IMR-90 (cell line): ENCODE results near the gene CADM2. TPM values are rescaled to one million over a fixed set of nuclear protein-coding genes. Genes with fewer than 3 reads are reported as not detected.

ENCODE experiments used
- ATAC-seq: fragments of 200-7000 bp; cut with Tn5 transposase; 2 replicates; pipeline ENCODE4 v1.9.1; 2020; ENCODE audit warnings: low read depth, mild to moderate bottlenecking, moderate library complexity
- BruUV-seq: library from RNA; stranded (reverse); fragments of 400-500 nt; replicated peaks from 2 replicates; lab custom pipeline; 2021; lab: Mats Ljungman, UMichigan
- CTCF ChIA-PET: fragments of 300-600 bp; formaldehyde crosslinking; extraction: SDS; loops from one replicate; lab custom pipeline; 2021; ENCODE audit warnings: antibody characterized with exemption; lab: Yijun Ruan, JAX
- POLR2A ChIA-PET: fragments of 300-600 bp; sonication (Branson Sonifier 250); formaldehyde crosslinking; loops from one replicate; lab custom pipeline; 2022; ENCODE audit warnings: antibody characterized with exemption; ENCODE audit not compliant: unreplicated experiment; lab: Charles Lee
- DNase-seq: peaks from one replicate; pipeline ENCODE4 v3.0.0; 2013
- H2AFZ ChIP-seq: replicated peaks from 2 replicates; pipeline ENCODE3; 2013; ENCODE audit warnings: low read length, mild to moderate bottlenecking; ENCODE audit not compliant: poor library complexity
- H2AK5ac ChIP-seq: 2 replicates; pipeline ENCODE4 v1.6.1; 2013; ENCODE audit warnings: low read depth, low read length, inconsistent platforms
- H2AK9ac ChIP-seq: replicated peaks from 2 replicates; pipeline ENCODE3; 2013; ENCODE audit warnings: mild to moderate bottlenecking, low read depth, low read length, moderate library complexity; ENCODE audit not compliant: poor library complexity
- H2BK120ac ChIP-seq: 2 replicates; pipeline ENCODE4 v1.6.1; 2013; ENCODE audit warnings: low read depth, low read length, inconsistent platforms
- H2BK15ac ChIP-seq: 3 replicates; pipeline ENCODE4 v1.6.1; 2013; ENCODE audit warnings: low read depth, low read length, inconsistent platforms
- H2BK20ac ChIP-seq: 2 replicates; pipeline ENCODE4 v1.6.1; 2013; ENCODE audit warnings: low read depth, mild to moderate bottlenecking, inconsistent platforms, low read length, moderate library complexity
- H2BK5ac ChIP-seq: 2 replicates; pipeline ENCODE4 v1.6.1; 2013; ENCODE audit warnings: mild to moderate bottlenecking, low read depth, low read length, inconsistent platforms; ENCODE audit not compliant: poor library complexity, severe bottlenecking
- H3K14ac ChIP-seq: replicated peaks from 2 replicates; pipeline ENCODE4 v1.6.1; 2013; ENCODE audit warnings: low read depth, low read length, inconsistent platforms
- H3K18ac ChIP-seq: 2 replicates; pipeline ENCODE4 v1.6.1; 2013; ENCODE audit warnings: low read depth, low read length, control low read depth
- H3K23ac ChIP-seq: 2 replicates; pipeline ENCODE4 v1.6.1; 2013; ENCODE audit warnings: low read depth, low read length, inconsistent platforms
- H3K27ac ChIP-seq: 2 replicates; pipeline ENCODE4 v1.5.1; 2013; ENCODE audit warnings: mild to moderate bottlenecking, control low read depth, low read length; ENCODE audit not compliant: insufficient read depth
- H3K27me3 ChIP-seq: 2 replicates; pipeline ENCODE4 v1.6.1; 2013; ENCODE audit warnings: low read length; ENCODE audit not compliant: control insufficient read depth, insufficient read depth
- H3K36me3 ChIP-seq: 2 replicates; pipeline ENCODE4 v1.6.1; 2013; ENCODE audit warnings: low read length, mixed read lengths; ENCODE audit not compliant: control insufficient read depth, insufficient read depth
- H3K4ac ChIP-seq: 2 replicates; pipeline ENCODE4 v1.6.1; 2013; ENCODE audit warnings: low read depth, low read length, inconsistent platforms
- H3K4me1 ChIP-seq: 2 replicates; pipeline ENCODE4 v1.6.1; 2013; ENCODE audit warnings: low read length, mixed read lengths; ENCODE audit not compliant: control insufficient read depth, insufficient read depth
- H3K4me2 ChIP-seq: 2 replicates; pipeline ENCODE4 v1.6.1; 2013; ENCODE audit warnings: low read depth, mild to moderate bottlenecking, control low read depth, low read length, moderate library complexity
- H3K4me3 ChIP-seq: 2 replicates; pipeline ENCODE4 v1.5.1; 2013; ENCODE audit warnings: low read depth, mild to moderate bottlenecking, control low read depth, low read length, moderate library complexity; ENCODE audit not compliant: insufficient read depth
- H3K56ac ChIP-seq: 2 replicates; pipeline ENCODE4 v1.6.1; 2013; ENCODE audit warnings: low read length, inconsistent platforms; ENCODE audit not compliant: insufficient read depth; ENCODE audit errors: extremely low read depth
- H3K79me1 ChIP-seq, 2 experiments: 2 replicates each; pipeline ENCODE4 v1.6.1; 2013; ENCODE audit warnings: low read length in 2 of 2, inconsistent platforms in 1 of 2, low read depth in 1 of 2
- H3K9ac ChIP-seq: 2 replicates; pipeline ENCODE4 v1.6.1; 2013; ENCODE audit warnings: low read depth, low read length, control low read depth
- H3K9me1 ChIP-seq: 2 replicates; pipeline ENCODE4 v1.6.1; 2013; ENCODE audit warnings: low read length, inconsistent platforms; ENCODE audit not compliant: insufficient read depth
- H3K9me3 ChIP-seq: 2 replicates; pipeline ENCODE4 v1.6.1; 2013; ENCODE audit warnings: low read length; ENCODE audit not compliant: control insufficient read depth, insufficient read depth
- H4K20me1 ChIP-seq: 2 replicates; pipeline ENCODE4 v1.6.1; 2013; ENCODE audit warnings: low read length, inconsistent platforms; ENCODE audit not compliant: insufficient read depth
- H4K5ac ChIP-seq: 2 replicates; pipeline ENCODE4 v1.6.1; 2013; ENCODE audit warnings: mild to moderate bottlenecking, low read depth, low read length, control low read depth
- H4K8ac ChIP-seq, 2 experiments: 2 replicates each; pipeline ENCODE4 v1.6.1; 2013; ENCODE audit warnings: low read depth in 2 of 2, low read length in 2 of 2, control low read depth in 1 of 2, inconsistent platforms in 1 of 2
- H4K91ac ChIP-seq: 2 replicates; pipeline ENCODE4 v1.6.1; 2013; ENCODE audit warnings: low read depth, low read length, inconsistent platforms; ENCODE audit not compliant: insufficient read depth
- BHLHE40 ChIP-seq: fragments of 150-350 bp; IDR thresholded peaks from 2 replicates; pipeline ENCODE4 v1.6.1; 2016; ENCODE audit warnings: mild to moderate bottlenecking, low read depth, low read length
- CEBPB ChIP-seq: IDR thresholded peaks from 2 replicates; pipeline ENCODE4 v1.6.1; 2012; ENCODE audit warnings: low read depth, low read length, improper control_type of control experiment
- CHD1 ChIP-seq: IDR thresholded peaks from 2 replicates; pipeline ENCODE4 v1.6.1; 2012; ENCODE audit warnings: low read depth, low read length, improper control_type of control experiment
- FOS ChIP-seq: fragments of 150-350 bp; IDR thresholded peaks from 2 replicates; pipeline ENCODE4 v1.6.1; 2016; ENCODE audit warnings: low read depth, low read length
- MAZ ChIP-seq: IDR thresholded peaks from 2 replicates; pipeline ENCODE4 v1.6.1; 2012; ENCODE audit warnings: low read depth, mild to moderate bottlenecking, low read length, improper control_type of control experiment, moderate library complexity, borderline replicate concordance
- MXI1 ChIP-seq: IDR thresholded peaks from 2 replicates; pipeline ENCODE4 v1.6.1; 2012; ENCODE audit warnings: low read depth, mild to moderate bottlenecking, low read length, moderate library complexity, borderline replicate concordance
- NFE2L2 ChIP-seq: fragments of 150-350 bp; IDR thresholded peaks from 2 replicates; pipeline ENCODE4 v1.6.1; 2016; ENCODE audit warnings: low read depth, mild to moderate bottlenecking, low read length
- RAD21 ChIP-seq: IDR thresholded peaks from 2 replicates; pipeline ENCODE4 v1.6.1; 2012; ENCODE audit warnings: low read length, improper control_type of control experiment
- WGBS, 2 experiments: methylation state at CpG; one replicate each; pipeline versions ENCODE4 v1.1.5 to v1.1.7; 2013; ENCODE audit warnings: missing lambda C conversion rate in 2 of 2; ENCODE audit not compliant: insufficient read length in 1 of 2; ENCODE audit errors: extremely low coverage in 2 of 2; 5-methylcytosine and 5-hydroxymethylcytosine counted together
- dilution Hi-C: fragments of 300-500 bp; cut with HindIII; formaldehyde crosslinking; loops from one replicate; pipeline ENCODE4 v1.14.3; 2018; ENCODE audit warnings: low sequenced_read_pairs; ENCODE audit not compliant: unreplicated experiment
- in situ Hi-C: fragments of 300-500 bp; cut with MboI; formaldehyde crosslinking; loops from 3 replicates; pipeline ENCODE4 v1.14.3; 2019; ENCODE audit warnings: low sequenced_read_pairs, inconsistent platforms, mixed read lengths
- intact Hi-C: fragments of 100-400 bp; cut with micrococcal nuclease; formaldehyde crosslinking; loops from 2 replicates; pipeline ENCODE4 v1.10.0; 2022
- polyA plus RNA-seq, 3 experiments: library from polyadenylated mRNA; depleted of rRNA; stranded (reverse); fragments of >200 nt; gene quantifications; 2 replicates each; pipeline ENCODE4 v1.2.3, GENCODE V29; 2012; ENCODE audit warnings: low replicate concordance in 1 of 3
- total RNA-seq: library from RNA; depleted of rRNA; stranded (reverse); fragments of >200 nt; gene quantifications from 2 replicates; pipeline ENCODE4 v1.2.3, GENCODE V29; 2012
- TF ChIP-seq, protein P1 (sequence below): conservative IDR thresholded peaks from 2 replicates; pipeline ENCODE4 v1.5.1; 2012; ENCODE audit warnings: mild to moderate bottlenecking, low read depth, low read length, improper control_type of control experiment

CADM2 gene
- total and polyA plus RNA-seq, 2 of the 4 experiments (the other 2 are of a cell fraction): not detected

DNA sequence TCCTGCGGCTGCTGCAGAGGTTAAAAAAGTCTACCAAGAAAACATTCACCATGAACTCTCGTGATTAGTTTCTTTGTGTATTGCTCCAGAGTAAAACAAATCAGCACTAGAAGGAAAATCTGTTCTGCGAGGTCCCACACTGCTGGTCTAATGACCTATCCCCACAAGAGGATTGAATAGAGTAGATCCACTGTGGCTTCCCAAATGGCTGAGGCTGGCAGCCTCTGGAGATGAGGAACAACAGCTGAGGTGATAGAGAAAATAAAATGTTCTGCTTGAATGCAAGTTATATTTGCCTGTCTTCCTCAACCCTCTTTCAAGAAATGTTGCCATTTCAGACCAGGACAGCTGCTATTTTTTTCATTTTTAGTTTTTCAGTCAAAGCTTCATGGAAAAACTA, 883.3 kb downstream of the CADM2 start:
- no CpG with 5 or more reads among the region's 3 CpGs for WGBS, 2 experiments

More for the DNA sequence above, 883.3 kb downstream of the CADM2 start:
- H2AK5ac ChIP-seq: no peak overlapping the region
- no peaks in the 10 kb centered on the region for H3K79me1 ChIP-seq
- H3K4ac ChIP-seq: no peak overlapping the region
- H4K91ac ChIP-seq: no peak overlapping the region
- H3K27me3 ChIP-seq: no peaks in the 10 kb centered on the region
- dilution Hi-C loops: no loop called here
- H2AK9ac ChIP-seq: no peak overlapping the region
- H3K14ac ChIP-seq: no peak overlapping the region
- H3K27ac ChIP-seq: no peak overlapping the region
- no peak overlapping the region for H3K18ac ChIP-seq
- no peak for DNase-seq
- ChIA-PET POLR2A (no interaction called here), CTCF (no interaction called here)
- no TSS peak for BruUV-seq
- no peak overlapping the region for H2BK20ac ChIP-seq
- H3K36me3 ChIP-seq: no peaks in the 10 kb centered on the region
- H3K9me3 ChIP-seq: no peaks in the 10 kb centered on the region
- no peak overlapping the region for H3K56ac ChIP-seq
- H3K4me3 ChIP-seq: no peak overlapping the region
- no peak overlapping the region for H3K9ac ChIP-seq
- in situ Hi-C loops: no loop called here
- H3K23ac ChIP-seq: no peak overlapping the region
- H4K20me1 ChIP-seq: no peaks in the 10 kb centered on the region
- H3K4me1 ChIP-seq: no peaks in the 10 kb centered on the region
- H4K8ac ChIP-seq: no peak overlapping the region
- H2BK120ac ChIP-seq: no peak overlapping the region
- no peaks in the 10 kb centered on the region for H3K9me1 ChIP-seq
- no peak overlapping the region for H2BK5ac ChIP-seq
- TF ChIP-seq NFE2L2 (no peak), BHLHE40 (no peak), CHD1 (no peak), FOS (no peak), MAZ (no peak), MXI1 (no peak), CEBPB (no peak), RAD21 (no peak)
- TF ChIP-seq, protein P1, sequence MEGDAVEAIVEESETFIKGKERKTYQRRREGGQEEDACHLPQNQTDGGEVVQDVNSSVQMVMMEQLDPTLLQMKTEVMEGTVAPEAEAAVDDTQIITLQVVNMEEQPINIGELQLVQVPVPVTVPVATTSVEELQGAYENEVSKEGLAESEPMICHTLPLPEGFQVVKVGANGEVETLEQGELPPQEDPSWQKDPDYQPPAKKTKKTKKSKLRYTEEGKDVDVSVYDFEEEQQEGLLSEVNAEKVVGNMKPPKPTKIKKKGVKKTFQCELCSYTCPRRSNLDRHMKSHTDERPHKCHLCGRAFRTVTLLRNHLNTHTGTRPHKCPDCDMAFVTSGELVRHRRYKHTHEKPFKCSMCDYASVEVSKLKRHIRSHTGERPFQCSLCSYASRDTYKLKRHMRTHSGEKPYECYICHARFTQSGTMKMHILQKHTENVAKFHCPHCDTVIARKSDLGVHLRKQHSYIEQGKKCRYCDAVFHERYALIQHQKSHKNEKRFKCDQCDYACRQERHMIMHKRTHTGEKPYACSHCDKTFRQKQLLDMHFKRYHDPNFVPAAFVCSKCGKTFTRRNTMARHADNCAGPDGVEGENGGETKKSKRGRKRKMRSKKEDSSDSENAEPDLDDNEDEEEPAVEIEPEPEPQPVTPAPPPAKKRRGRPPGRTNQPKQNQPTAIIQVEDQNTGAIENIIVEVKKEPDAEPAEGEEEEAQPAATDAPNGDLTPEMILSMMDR: no peak
- ATAC-seq: no peak
- no peak overlapping the region for H4K5ac ChIP-seq
- intact Hi-C loops: no loop called here
- no peak overlapping the region for H2AFZ ChIP-seq
- H3K4me2 ChIP-seq: no peak overlapping the region
- H2BK15ac ChIP-seq: no peak overlapping the region
